Esophagus muscularis mucosa (tissue), 4 donors: Measurements from ENCODE around the gene DNAH17. TPM values are rescaled to one million over a fixed set of nuclear protein-coding genes. Genes with fewer than 3 reads are reported as not detected.

Experiments
- DNase-seq: peaks from one replicate; pipeline ENCODE4 v3.0.0-alpha.2; 2017; ENCODE audit errors: extremely low spot score
- H3K27ac ChIP-seq, 4 donors: fragments of 200-600 bp; sonication (generic); replicated peaks in 1 of 4; 1 replicate in 3 of 4; 2 replicates in 1 of 4; pipeline ENCODE4 v1.5.1; 2016 to 2019; ENCODE audit warnings: mild to moderate bottlenecking in 1 of 4
- H3K27me3 ChIP-seq, 4 donors: fragments of 200-600 bp; sonication (generic); one replicate each; pipeline versions ENCODE4 v1.5.1 to v1.6.0; 2016 to 2019
- H3K36me3 ChIP-seq, 4 donors: fragments of 200-600 bp; sonication (generic); one replicate each; pipeline ENCODE4 v1.5.1; 2016 to 2019
- H3K4me1 ChIP-seq, 4 donors: fragments of 200-600 bp; sonication (generic); one replicate each; pipeline ENCODE4 v1.5.1; 2016 to 2019
- H3K4me3 ChIP-seq, 4 donors: fragments of 200-600 bp; sonication (generic); 1 replicate in 2 of 4; 2 replicates in 2 of 4; pipeline ENCODE4 v1.5.1; 2016 to 2019; ENCODE audit warnings: mild to moderate bottlenecking in 4 of 4, moderate library complexity in 1 of 4
- H3K9me3 ChIP-seq, 4 donors: fragments of 200-600 bp; sonication (generic); 1 replicate in 3 of 4; 2 replicates in 1 of 4; pipeline ENCODE4 v1.5.1; 2016 to 2019
- EP300 ChIP-seq: sonication (generic); formaldehyde crosslinking; IDR thresholded peaks from one replicate; pipeline ENCODE4 v1.6.1; 2017; ENCODE audit warnings: antibody characterized with exemption
- POLR2A ChIP-seq: fragments of 450-650 bp; IDR thresholded peaks from one replicate; pipeline ENCODE4 v1.6.1; 2017; ENCODE audit warnings: antibody characterized with exemption, moderate library complexity, mild to moderate bottlenecking, low read depth
- POLR2AphosphoS5 ChIP-seq, 2 donors: sonication (generic); formaldehyde crosslinking; IDR thresholded peaks; one replicate each; pipeline ENCODE4 v1.6.1; 2017; ENCODE audit warnings: antibody characterized with exemption in 2 of 2
- WGBS: methylation state at CpG from one replicate; pipeline ENCODE4 v1.1.5; 2018; 5-methylcytosine and 5-hydroxymethylcytosine counted together
- intact Hi-C: fragments of 100-400 bp; cut with DNase I; formaldehyde crosslinking; loops from one replicate; pipeline ENCODE4 v1.15.1; 2023
- total RNA-seq, 4 donors: library from RNA; depleted of rRNA; stranded (reverse); fragments of >200 nt; gene quantifications; one replicate each; pipeline versions ENCODE4 v1.1.0 to v1.2.1, GENCODE V29; 2016
- TF ChIP-seq, protein P1 (sequence below), 3 experiments: fragments of 200-600 bp in 2 of 3; fragments of 450-650 bp in 1 of 3; sonication (generic) in 2 of 3; IDR thresholded peaks; one replicate each; pipeline ENCODE4 v1.5.1; 2017 to 2019; ENCODE audit warnings: antibody characterized with exemption in 3 of 3, mild to moderate bottlenecking in 2 of 3, moderate library complexity in 1 of 3

The DNAH17 gene
- total RNA-seq, 4 donors from 2014 or later, result not detected

DNA sequence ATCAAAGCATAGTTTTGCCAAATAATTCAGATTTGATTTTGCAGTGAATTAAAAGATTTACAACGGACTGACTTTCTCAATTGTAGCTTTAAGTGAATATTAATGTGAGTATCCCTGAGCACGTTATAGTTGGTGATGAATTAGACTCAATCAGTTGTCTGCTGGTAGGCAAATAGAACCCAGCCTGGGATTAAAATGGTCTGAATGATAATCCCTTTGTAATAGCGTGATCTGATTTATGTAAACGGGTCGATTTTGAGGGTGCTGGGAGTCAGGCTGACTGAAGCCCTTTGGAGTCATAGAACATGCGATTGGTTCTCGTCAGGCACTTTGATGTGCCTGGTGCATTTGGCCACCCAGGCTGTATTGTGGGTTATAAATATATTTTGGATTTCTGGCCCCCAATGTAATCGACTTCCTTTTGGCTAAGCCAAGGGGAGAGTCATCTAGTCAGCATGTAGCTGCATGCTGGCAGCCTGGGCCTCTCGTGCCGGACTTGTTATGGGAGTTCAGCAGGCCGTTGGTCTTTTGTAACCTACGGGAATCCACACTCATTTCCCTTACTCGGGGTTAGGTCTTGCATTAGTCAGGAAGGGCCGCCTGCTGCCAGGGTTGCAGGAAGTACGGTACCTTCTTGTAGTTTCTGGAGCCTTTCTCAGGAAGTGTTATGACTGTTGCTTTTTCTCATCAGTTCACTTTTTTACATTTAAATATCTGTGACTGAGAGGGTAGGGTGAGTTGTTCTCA lies 193.3 kb downstream of the DNAH17 start:
- peak; percentile 95 for DNase-seq
- Histone ChIP-seq H3K36me3 (peaks cover 0 to 7% (median 0%) of the 10 kb centered on the region in 4 donors), H3K27ac (peak overlapping the region; percentile 63 to 91 (median 72)), H3K4me1 (peaks cover 95 to 100% (median 97%) of the 10 kb centered on the region in 4 donors), H3K9me3 (no peaks in the 10 kb centered on the region), H3K4me3 (no peak overlapping the region), H3K27me3 (no peaks in the 10 kb centered on the region)
- 46% methylated on average over 15 of the region's 15 CpGs for WGBS
- TF ChIP-seq, protein P1, sequence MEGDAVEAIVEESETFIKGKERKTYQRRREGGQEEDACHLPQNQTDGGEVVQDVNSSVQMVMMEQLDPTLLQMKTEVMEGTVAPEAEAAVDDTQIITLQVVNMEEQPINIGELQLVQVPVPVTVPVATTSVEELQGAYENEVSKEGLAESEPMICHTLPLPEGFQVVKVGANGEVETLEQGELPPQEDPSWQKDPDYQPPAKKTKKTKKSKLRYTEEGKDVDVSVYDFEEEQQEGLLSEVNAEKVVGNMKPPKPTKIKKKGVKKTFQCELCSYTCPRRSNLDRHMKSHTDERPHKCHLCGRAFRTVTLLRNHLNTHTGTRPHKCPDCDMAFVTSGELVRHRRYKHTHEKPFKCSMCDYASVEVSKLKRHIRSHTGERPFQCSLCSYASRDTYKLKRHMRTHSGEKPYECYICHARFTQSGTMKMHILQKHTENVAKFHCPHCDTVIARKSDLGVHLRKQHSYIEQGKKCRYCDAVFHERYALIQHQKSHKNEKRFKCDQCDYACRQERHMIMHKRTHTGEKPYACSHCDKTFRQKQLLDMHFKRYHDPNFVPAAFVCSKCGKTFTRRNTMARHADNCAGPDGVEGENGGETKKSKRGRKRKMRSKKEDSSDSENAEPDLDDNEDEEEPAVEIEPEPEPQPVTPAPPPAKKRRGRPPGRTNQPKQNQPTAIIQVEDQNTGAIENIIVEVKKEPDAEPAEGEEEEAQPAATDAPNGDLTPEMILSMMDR (IDR thresholded peaks at IDR 0.05), result no peak
- TF ChIP-seq EP300 (peak; percentile 92), POLR2A (peak; percentile 20), POLR2AphosphoS5 (IDR thresholded peaks at IDR 0.05) (peak; percentile 84 to 88)
- intact Hi-C loops, result no loop called here

GRCh38 chr17:78381601-78382232 lies 195.5 kb downstream of the DNAH17 start:
- Histone ChIP-seq H3K4me1 (peaks cover 78 to 86% (median 83%) of the 10 kb centered on the region in 4 donors), H3K4me3 (no peak overlapping the region), H3K27me3 (peaks cover 0 to 3% (median 0%) of the 10 kb centered on the region in 4 donors), H3K27ac (peak overlapping the region; percentile 44 to 91 (median 72)), H3K9me3 (no peaks in the 10 kb centered on the region), H3K36me3 (peaks cover 0 to 7% (median 0%) of the 10 kb centered on the region in 4 donors)
- TF ChIP-seq POLR2AphosphoS5 (IDR thresholded peaks at IDR 0.05), result peak; percentile 46 to 63
- no peak for TF ChIP-seq EP300
- 63% methylated on average over 12 of the region's 12 CpGs for WGBS
- intact Hi-C loops, result no loop called here
- DNase-seq, result no peak

DNA sequence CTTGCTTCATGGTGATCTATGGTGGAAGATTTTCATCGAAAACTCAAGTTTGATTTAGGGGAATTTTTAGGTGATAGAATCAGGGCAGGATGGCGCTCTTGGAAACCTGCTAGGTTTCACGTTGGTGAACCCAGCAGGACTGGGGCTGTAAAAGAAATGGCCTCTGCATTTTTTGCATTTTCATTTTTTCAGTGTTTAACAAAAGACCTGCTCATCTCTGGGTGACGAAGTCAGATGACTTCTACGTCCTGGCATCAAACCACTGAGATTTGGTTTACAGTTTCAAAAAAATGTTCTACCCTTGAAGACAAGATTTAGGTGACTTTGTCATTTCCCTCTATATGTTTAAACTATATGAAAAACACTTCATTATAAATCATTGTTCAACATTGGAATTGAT lies 196.8 kb downstream of the DNAH17 start:
- peak overlapping the region in 3 of 4 donors; percentile 44 to 91 (median 79) for H3K27ac ChIP-seq
- 80% methylated on average over 5 of the region's 5 CpGs for WGBS
- H3K4me3 ChIP-seq, result no peak overlapping the region
- TF ChIP-seq POLR2A (no peak), EP300 (no peak), POLR2AphosphoS5 (IDR thresholded peaks at IDR 0.05) (no peak)
- TF ChIP-seq, protein P1 (IDR thresholded peaks at IDR 0.05), result no peak
- peaks cover 65 to 80% (median 73%) of the 10 kb centered on the region in 4 donors for H3K4me1 ChIP-seq
- DNase-seq, result no peak
- H3K27me3 ChIP-seq, result peaks cover 0 to 3% (median 0%) of the 10 kb centered on the region in 4 donors
- peaks cover 0 to 7% (median 0%) of the 10 kb centered on the region in 4 donors for H3K36me3 ChIP-seq
- H3K9me3 ChIP-seq, result no peaks in the 10 kb centered on the region
- intact Hi-C loops, result no loop called here

DNA sequence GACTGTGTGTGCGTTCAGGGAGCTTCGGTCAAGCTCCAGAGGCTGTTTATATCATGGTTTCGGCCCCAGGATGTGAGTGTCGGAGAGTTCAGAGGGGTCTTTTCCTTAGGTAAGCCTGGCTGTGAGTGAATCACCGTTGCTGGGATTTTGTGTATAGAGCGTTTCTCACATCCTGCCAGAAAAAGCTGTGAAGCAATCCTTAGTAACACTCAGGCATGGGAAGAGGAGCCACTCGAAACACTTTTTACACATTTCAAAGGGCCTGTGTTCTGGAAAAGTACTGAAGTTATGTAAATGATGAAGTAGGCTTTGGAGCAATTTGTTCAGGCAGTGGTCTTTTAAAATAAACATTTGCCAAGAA lies 198.1 kb downstream of the DNAH17 start:
- no peak for DNase-seq
- H3K9me3 ChIP-seq, result no peaks in the 10 kb centered on the region
- H3K27me3 ChIP-seq, result peaks cover 0 to 3% (median 0%) of the 10 kb centered on the region in 4 donors
- peak overlapping the region; percentile 76 to 100 (median 96) for H3K4me3 ChIP-seq
- intact Hi-C loops, result no loop called here
- peak overlapping the region; percentile 88 to 95 (median 90) for H3K27ac ChIP-seq
- no peak for TF ChIP-seq POLR2A
- TF ChIP-seq EP300, result peak; percentile 6
- peaks cover 52 to 70% (median 66%) of the 10 kb centered on the region in 4 donors for H3K4me1 ChIP-seq
- H3K36me3 ChIP-seq, result peaks cover 0 to 7% (median 0%) of the 10 kb centered on the region in 4 donors
- 4% methylated on average over 6 of the region's 7 CpGs for WGBS

GRCh38 chr17:78378225-78379130 lies 198.7 kb downstream of the DNAH17 start, which contains the start of gene PGS1:
PGS1 (plus strand) TSS chr17:78378649; CDS start chr17:78378666, 17 bp downstream.
- intact Hi-C loops, result no loop called here
- peaks cover 0 to 3% (median 0%) of the 10 kb centered on the region in 4 donors for H3K27me3 ChIP-seq
- no peak for DNase-seq
- H3K9me3 ChIP-seq, result no peaks in the 10 kb centered on the region
- peak within 1 kb of the TSS; percentile 76 to 100 (median 96) for H3K4me3 ChIP-seq
- TF ChIP-seq, protein P1 (IDR thresholded peaks at IDR 0.05), result peak in 2 of 3 experiments; percentile 14 to 30
- TF ChIP-seq POLR2AphosphoS5 (IDR thresholded peaks at IDR 0.05) (peak; percentile 95 to 97), POLR2A (peak; percentile 89), EP300 (no peak)
- whole genome bisulfite sequencing, result 4% methylated on average over 56 of the region's 89 CpGs
- H3K36me3 ChIP-seq, result peaks cover 0 to 7% (median 0%) of the 10 kb centered on the region in 4 donors
- H3K4me1 ChIP-seq, result peaks cover 48 to 64% (median 60%) of the 10 kb centered on the region in 4 donors
- peak within 1 kb of the TSS; percentile 88 to 95 (median 90) for H3K27ac ChIP-seq
